ENCODE measurements around the gene IL19.
A peak's percentile ranks its signal among the peaks of the same experiment; 100 is the strongest.
"Not testable (repeated sequence)": the region's sequence is repeated elsewhere in the genome, so short reads cannot be mapped to it uniquely, and the experiment has no call there.

The IL19 gene

GRCh38 chr1:206776229-206776628 lies 5.7 kb downstream of the IL19 start:
- DNase-seq (ENCODE audit: low read depth) = no peak

GRCh38 chr1:206778031-206778430 lies 7.5 kb downstream of the IL19 start:
- DNase-seq (ENCODE audit: low read depth) = no peak

- DNase-seq (ENCODE audit: low read depth) = not testable (repeated sequence)
Measured at GRCh38 chr1:206778911-206779310, 8.3 kb downstream of the IL19 start.

- DNase-seq (ENCODE audit: low read depth) = no peak
Measured at GRCh38 chr1:206779638-206780037, 9.1 kb downstream of the IL19 start.

- no peak for DNase-seq (ENCODE audit: low read depth)
Measured at GRCh38 chr1:206782448-206782847, 11.9 kb downstream of the IL19 start.

GRCh38 chr1:206783506-206783905 lies 12.9 kb downstream of the IL19 start:
- DNase-seq (ENCODE audit: low read depth) = no peak

GRCh38 chr1:206784471-206784903 lies 13.9 kb downstream of the IL19 start:
- DNase-seq (ENCODE audit: low read depth) = peak; percentile 86

- DNase-seq (ENCODE audit: low read depth) = no peak
Measured at GRCh38 chr1:206785182-206785765, 14.7 kb downstream of the IL19 start.

GRCh38 chr1:206786212-206786886 lies 15.8 kb downstream of the IL19 start:
- no peak for DNase-seq (ENCODE audit: low read depth)

- DNase-seq (ENCODE audit: low read depth) = no peak
Measured at GRCh38 chr1:206787891-206788290, 17.3 kb downstream of the IL19 start.

- no peak for DNase-seq (ENCODE audit: low read depth)
Measured at GRCh38 chr1:206788487-206789050, 18.0 kb downstream of the IL19 start.

GRCh38 chr1:206790502-206791250 lies 20.1 kb downstream of the IL19 start:
- no peak for DNase-seq (ENCODE audit: low read depth)

- DNase-seq (ENCODE audit: low read depth) = no peak
Measured at GRCh38 chr1:206792939-206793607, 22.5 kb downstream of the IL19 start.

GRCh38 chr1:206793620-206794019 lies 23.0 kb downstream of the IL19 start:
- DNase-seq (ENCODE audit: low read depth) = no peak

- peak; percentile 36 for DNase-seq (ENCODE audit: low read depth)
Measured at GRCh38 chr1:206794294-206794908, 23.8 kb downstream of the IL19 start.

GRCh38 chr1:206796116-206796515 lies 25.5 kb downstream of the IL19 start:
- DNase-seq (ENCODE audit: low read depth) = no peak

- DNase-seq (ENCODE audit: low read depth) = no peak
Measured at GRCh38 chr1:206796981-206797402, 26.4 kb downstream of the IL19 start.

GRCh38 chr1:206797534-206798383 lies 27.2 kb downstream of the IL19 start:
- DNase-seq (ENCODE audit: low read depth) = no peak

- no peak for DNase-seq (ENCODE audit: low read depth)
Measured at GRCh38 chr1:206798384-206798996, 27.9 kb downstream of the IL19 start.

GRCh38 chr1:206799311-206799710 lies 28.7 kb downstream of the IL19 start:
- no peak for DNase-seq (ENCODE audit: low read depth)

Data from activated T-helper 9 cell treated with anti-CD3 and anti-CD28 coated beads, Interleukin-2, amount 50 U/mL, for 16 hours (primary cell).